GM10248 (cell line): ENCODE results near the gene PLXNA3.

ENCODE experiments used
- CTCF ChIA-PET: fragments of 300-600 bp; sonication (Branson Sonifier 250); formaldehyde crosslinking; extraction: SDS; loops from one replicate; lab custom pipeline; 2021; ENCODE audit warnings: antibody characterized with exemption; lab: Yijun Ruan, JAX
- POLR2A ChIA-PET: fragments of 350-650 bp; sonication (Branson Sonifier 250); formaldehyde crosslinking; extraction: SDS; loops from one replicate; lab custom pipeline; 2020; ENCODE audit warnings: antibody characterized with exemption; lab: Yijun Ruan, JAX
- DNase-seq: peaks from one replicate; pipeline ENCODE4 v3.0.0; 2012; ENCODE audit errors: extremely low spot score
- CTCF ChIP-seq: IDR thresholded peaks from 2 replicates; pipeline ENCODE4 v1.5.1; 2012; ENCODE audit warnings: mild to moderate bottlenecking, low read depth; ENCODE audit errors: extremely low read depth, missing control alignments, control extremely low read depth

PLXNA3 gene

DNA sequence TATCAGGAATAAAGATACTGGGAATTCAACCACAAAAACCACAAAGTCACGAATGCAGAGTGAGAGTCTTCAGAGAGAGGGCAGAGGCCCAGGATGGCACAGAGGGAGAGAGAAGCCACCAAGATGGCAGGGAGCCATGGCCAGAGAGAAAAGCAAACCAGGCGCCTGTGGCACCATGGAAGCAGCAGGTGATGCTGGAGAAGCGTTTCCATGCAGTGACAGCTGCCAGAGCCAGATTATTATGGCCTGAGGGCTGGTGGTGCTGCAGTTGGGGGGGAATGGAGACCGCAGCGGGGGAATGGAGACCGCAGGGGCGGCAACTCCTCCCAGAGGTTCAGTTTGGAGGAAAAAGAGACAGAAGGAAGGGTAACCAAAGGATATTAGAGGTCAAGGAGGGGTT, 40.9 kb upstream of the PLXNA3 start:
- DNase-seq: no peak
- CTCF ChIA-PET: no interaction called here
- POLR2A ChIA-PET: no interaction called here
- TF ChIP-seq CTCF: no peak

GRCh38 chrX:154419189-154419588, 38.9 kb upstream of the PLXNA3 start:
- DNase-seq: no peak
- ChIA-PET POLR2A (no interaction called here), CTCF (interaction anchor here (0.7 kb wide), 1 partner anchor 116 kb away, joined by 3 read pairs; no protein-coding TSS in a partner anchor)
- no peak for TF ChIP-seq CTCF

- no peak for TF ChIP-seq CTCF
- CTCF ChIA-PET: interaction anchor here (1.0 to 1.2 kb wide), 2 partner anchors 21 to 406 kb away, joined by 3 read pairs; no protein-coding TSS in a partner anchor
- POLR2A ChIA-PET: no interaction called here
- no peak for DNase-seq
These were observed 38.2 kb upstream of the PLXNA3 start for GRCh38 chrX:154419688-154420401.

DNA sequence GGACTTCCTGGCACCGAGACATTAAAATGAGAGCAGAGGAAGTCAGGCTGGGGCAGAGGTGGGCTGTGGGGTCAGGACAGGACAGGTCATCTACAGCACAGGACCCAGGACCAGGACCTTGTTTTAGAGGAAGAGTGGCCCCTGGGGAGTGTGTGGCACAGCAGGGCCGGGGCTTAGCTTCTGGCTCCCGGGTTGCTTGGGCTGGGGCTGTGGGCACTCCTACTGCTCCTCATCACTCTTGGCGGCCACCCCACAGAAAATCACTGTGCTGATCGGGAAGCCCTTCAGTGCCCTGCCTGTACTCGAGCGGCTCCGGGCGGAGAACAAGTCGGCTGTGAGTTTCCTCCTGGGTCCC, 37.7 kb upstream of the PLXNA3 start:
- CTCF ChIA-PET: interaction anchor here (1.0 to 1.2 kb wide), 2 partner anchors 21 to 406 kb away, joined by 3 read pairs; no protein-coding TSS in a partner anchor

GRCh38 chrX:154426916-154427770, 30.9 kb upstream of the PLXNA3 start:
- TF ChIP-seq CTCF: no peak
- ChIA-PET POLR2A (no interaction called here), CTCF (interaction anchor here (1.0 to 2.7 kb wide), 2 partner anchors 12 to 100 kb away, joined by 4 to 7 read pairs; no protein-coding TSS in a partner anchor)
- DNase-seq: no peak

More for the DNA sequence above, 37.7 kb upstream of the PLXNA3 start:
- no peak for TF ChIP-seq CTCF
- no peak for DNase-seq
- POLR2A ChIA-PET: no interaction called here
